ENCODE results near the gene THSD7A.
"Not testable (repeated sequence)": the region's sequence is repeated elsewhere in the genome, so short reads cannot be mapped to it uniquely, and the experiment has no call there.

The THSD7A gene

DNA sequence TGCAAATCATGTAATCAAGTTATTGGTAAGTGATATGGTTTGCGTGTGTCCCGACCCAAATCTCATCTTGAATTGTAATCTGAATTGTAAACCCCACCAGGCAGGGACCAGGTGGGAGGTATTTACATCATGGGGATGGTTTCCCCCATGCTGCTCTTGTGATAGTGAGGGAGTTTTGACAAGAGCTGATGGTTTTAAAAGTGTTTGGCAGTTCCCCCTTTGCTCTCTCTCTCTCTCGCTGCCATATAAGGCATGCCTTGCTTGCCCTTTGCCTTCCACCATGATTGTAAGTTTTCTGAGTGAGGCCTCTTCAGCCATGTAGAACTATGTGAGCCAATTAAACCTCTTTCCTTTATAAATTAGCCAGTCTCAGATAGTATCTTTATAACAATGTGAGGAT is 302.6 kb downstream of the THSD7A start:
- no peak for TF ChIP-seq CTCF (IDR thresholded peaks at IDR 0.05; ENCODE audit: low read depth, low read length)
- H3K4me3 ChIP-seq (ENCODE audit: low read depth, low read length) = no peak overlapping the region

- H3K4me3 ChIP-seq (ENCODE audit: low read depth, low read length) = no peak overlapping the region
- no peak for TF ChIP-seq CTCF (IDR thresholded peaks at IDR 0.05; ENCODE audit: low read depth, low read length)
These were observed 304.3 kb downstream of the THSD7A start for GRCh38 chr7:11527707-11528106.

GRCh38 chr7:11524476-11525397 is 307.3 kb downstream of the THSD7A start:
- no peak overlapping the region for H3K4me3 ChIP-seq (ENCODE audit: low read depth, low read length)
- no peak for TF ChIP-seq CTCF (IDR thresholded peaks at IDR 0.05; ENCODE audit: low read depth, low read length)

DNA sequence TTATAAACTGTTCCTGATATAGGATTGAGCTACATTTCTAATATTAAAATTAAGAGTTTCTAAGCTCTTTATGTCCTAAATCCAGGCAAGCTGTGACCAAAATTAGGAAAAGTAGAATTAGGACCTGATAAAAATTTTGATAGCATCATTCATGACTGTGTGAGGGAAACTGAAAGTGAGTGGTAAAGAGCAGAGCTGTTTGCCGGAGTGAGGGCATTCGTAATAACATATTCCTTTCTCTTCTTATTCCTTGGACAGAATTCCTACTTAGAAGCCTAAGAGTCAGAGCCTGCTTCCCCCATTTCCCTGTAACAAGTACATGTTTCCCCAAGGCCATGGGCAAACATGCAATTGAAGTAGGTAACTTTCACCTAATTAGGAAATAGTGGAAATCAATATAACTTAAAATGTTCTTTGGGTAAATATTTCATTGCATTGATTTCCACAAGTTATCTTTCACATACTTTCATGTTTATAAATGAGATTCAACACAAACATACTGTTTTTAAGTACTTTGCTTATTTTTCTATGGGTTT is 310.0 kb downstream of the THSD7A start:
- not testable (repeated sequence) for H3K4me3 ChIP-seq (ENCODE audit: low read depth, low read length)

- no peak overlapping the region for H3K4me3 ChIP-seq (ENCODE audit: low read depth, low read length)
- TF ChIP-seq CTCF (IDR thresholded peaks at IDR 0.05; ENCODE audit: low read depth, low read length) = no peak
These were observed 314.1 kb downstream of the THSD7A start for GRCh38 chr7:11517853-11518252.

DNA sequence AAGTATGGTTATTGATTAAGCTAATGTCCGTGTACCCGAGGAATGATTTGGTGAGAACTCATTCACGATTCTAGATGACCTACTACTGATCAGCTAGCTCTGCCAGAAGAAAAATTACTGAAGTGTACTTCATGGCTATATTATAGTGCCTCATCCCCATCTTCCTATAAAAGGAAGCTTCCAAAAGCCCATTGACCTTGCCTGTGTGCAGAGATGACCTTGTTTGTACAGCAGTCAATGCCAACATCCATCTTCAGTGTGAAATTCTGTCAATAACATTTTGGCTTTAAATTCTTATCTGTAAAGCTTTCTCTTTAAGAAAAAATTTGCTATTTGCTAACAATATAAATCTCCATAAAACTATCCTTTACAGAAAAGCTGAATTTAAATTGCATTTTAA is 315.7 kb downstream of the THSD7A start:
- no peak overlapping the region for H3K4me3 ChIP-seq (ENCODE audit: low read depth, low read length)
- TF ChIP-seq CTCF (IDR thresholded peaks at IDR 0.05; ENCODE audit: low read depth, low read length) = no peak

DNA sequence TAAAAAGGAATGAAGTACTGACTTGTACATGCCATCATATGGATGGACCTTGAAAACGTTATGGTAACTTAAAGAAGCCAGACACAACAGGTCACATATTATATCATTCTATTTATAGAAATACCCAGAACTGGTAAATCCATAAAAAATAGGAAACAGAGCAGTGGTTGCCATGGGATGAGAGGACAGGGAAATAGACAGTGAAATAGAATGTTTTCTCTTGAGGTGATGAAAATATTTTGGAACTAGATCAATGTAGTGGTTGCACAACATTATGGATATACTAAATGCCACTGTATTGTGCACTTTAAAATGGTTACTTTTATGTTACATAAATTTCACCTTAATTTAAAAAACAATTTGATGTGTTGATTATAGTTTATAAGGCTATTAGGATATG is 318.5 kb downstream of the THSD7A start:
- no peak for TF ChIP-seq CTCF (IDR thresholded peaks at IDR 0.05; ENCODE audit: low read depth, low read length)
- no peak overlapping the region for H3K4me3 ChIP-seq (ENCODE audit: low read depth, low read length)
